ENCODE results near the gene GET4. TPM values are rescaled to one million over a fixed set of nuclear protein-coding genes. Genes with fewer than 3 reads are reported as not detected.
A peak's percentile ranks its signal among the peaks of the same experiment; 100 is the strongest.

GET4 gene
- total RNA-seq, 1 donor from 2014 or later: 4.2 TPM

DNA sequence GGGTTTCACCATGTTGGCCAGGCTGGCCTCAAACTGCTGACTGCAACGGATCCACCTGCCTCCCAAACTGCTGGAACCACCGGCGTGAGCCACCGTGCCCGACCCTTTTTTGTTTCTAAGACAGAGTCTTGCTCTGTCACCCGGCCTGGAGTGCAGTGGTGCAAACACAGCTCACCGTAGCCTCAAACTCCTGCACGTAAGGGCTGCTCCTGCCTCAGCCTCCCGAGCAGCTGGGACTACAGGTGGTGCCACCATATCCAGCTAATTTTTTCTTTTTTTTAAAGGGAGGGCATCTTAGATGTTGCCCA, 41.7 kb downstream of the GET4 start:
- H3K4me1 ChIP-seq: no peaks in the 10 kb centered on the region
- intact Hi-C loops (cut with DNase I): no loop called here
- no peaks in the 10 kb centered on the region for H3K9me3 ChIP-seq
- H3K4me3 ChIP-seq: no peak overlapping the region
- H3K27me3 ChIP-seq: no peaks in the 10 kb centered on the region
- peak in 1 of 2 donors; percentile 52 for DNase-seq (ENCODE audit: low spot score in 2 of 2)
- peaks cover 0 to 2% of the 10 kb centered on the region in 2 donors for H3K36me3 ChIP-seq
- no peak overlapping the region for H3K27ac ChIP-seq
- TF ChIP-seq, protein P1, sequence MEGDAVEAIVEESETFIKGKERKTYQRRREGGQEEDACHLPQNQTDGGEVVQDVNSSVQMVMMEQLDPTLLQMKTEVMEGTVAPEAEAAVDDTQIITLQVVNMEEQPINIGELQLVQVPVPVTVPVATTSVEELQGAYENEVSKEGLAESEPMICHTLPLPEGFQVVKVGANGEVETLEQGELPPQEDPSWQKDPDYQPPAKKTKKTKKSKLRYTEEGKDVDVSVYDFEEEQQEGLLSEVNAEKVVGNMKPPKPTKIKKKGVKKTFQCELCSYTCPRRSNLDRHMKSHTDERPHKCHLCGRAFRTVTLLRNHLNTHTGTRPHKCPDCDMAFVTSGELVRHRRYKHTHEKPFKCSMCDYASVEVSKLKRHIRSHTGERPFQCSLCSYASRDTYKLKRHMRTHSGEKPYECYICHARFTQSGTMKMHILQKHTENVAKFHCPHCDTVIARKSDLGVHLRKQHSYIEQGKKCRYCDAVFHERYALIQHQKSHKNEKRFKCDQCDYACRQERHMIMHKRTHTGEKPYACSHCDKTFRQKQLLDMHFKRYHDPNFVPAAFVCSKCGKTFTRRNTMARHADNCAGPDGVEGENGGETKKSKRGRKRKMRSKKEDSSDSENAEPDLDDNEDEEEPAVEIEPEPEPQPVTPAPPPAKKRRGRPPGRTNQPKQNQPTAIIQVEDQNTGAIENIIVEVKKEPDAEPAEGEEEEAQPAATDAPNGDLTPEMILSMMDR (IDR thresholded peaks at IDR 0.05): no peak

DNA sequence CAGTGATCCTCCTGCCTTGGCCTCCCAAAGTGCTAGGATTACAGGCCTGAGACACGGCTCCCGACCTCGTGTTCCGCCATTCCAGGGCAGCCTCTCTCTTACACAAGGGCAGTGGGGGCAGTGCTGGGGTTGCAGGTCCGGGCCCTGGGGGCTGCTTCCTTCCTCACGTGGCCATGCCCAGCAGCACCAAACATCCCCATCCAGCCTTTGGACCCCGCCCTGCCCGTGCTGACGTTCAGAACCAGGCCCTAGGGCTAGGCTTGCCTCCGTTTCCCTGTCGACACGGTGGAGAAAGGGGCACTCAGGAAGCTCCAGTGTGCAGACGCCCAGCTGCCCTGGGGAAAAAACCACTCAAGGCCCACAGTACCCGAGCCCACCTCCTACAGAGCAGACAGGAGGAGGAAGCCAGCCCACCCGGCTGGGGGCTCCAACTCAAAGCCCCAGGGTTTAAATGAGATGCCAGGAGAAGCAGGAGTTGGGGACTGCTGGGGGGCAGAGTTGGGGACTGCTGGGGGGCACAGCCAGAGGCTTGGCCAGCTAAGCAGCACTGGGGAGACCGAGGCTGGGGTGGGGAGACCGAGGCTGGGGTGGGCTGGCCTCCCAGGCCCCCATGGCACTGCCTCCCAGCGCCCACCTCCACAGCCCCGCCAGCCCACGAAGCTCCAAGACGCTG, 42.2 kb downstream of the GET4 start:
- no peaks in the 10 kb centered on the region for H3K4me1 ChIP-seq
- intact Hi-C loops (cut with DNase I): no loop called here
- no peak overlapping the region for H3K27ac ChIP-seq
- no peak overlapping the region for H3K4me3 ChIP-seq
- no peaks in the 10 kb centered on the region for H3K9me3 ChIP-seq
- peak; percentile 4 to 55 for DNase-seq (ENCODE audit: low spot score in 2 of 2)
- no peaks in the 10 kb centered on the region for H3K27me3 ChIP-seq
- TF ChIP-seq, protein P1 (IDR thresholded peaks at IDR 0.05): no peak
- H3K36me3 ChIP-seq: peaks cover 0 to 2% of the 10 kb centered on the region in 2 donors

DNA sequence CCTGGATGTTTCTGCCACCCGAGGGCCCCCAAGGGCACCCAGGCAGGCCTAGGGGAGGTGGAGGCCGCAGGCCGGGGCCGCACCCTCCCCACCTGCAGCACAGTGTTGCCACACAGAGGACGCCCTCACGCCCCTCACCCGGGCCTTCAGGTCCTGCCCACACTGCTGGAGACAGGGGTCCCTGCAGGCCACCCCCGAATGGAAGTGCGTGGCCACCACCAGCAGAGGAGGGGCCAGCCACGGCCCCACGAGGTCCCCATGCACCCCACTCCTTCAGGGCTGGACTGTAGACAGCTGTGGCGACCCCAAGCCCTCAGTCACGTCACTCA, 42.7 kb downstream of the GET4 start:
- H3K4me1 ChIP-seq: no peaks in the 10 kb centered on the region
- TF ChIP-seq, protein P1 (IDR thresholded peaks at IDR 0.05): no peak
- no peaks in the 10 kb centered on the region for H3K9me3 ChIP-seq
- H3K4me3 ChIP-seq: no peak overlapping the region
- intact Hi-C loops (cut with DNase I): no loop called here
- H3K27ac ChIP-seq: no peak overlapping the region
- no peaks in the 10 kb centered on the region for H3K27me3 ChIP-seq
- peaks cover 0 to 2% of the 10 kb centered on the region in 2 donors for H3K36me3 ChIP-seq
- no peak for DNase-seq (ENCODE audit: low spot score in 2 of 2)

DNA sequence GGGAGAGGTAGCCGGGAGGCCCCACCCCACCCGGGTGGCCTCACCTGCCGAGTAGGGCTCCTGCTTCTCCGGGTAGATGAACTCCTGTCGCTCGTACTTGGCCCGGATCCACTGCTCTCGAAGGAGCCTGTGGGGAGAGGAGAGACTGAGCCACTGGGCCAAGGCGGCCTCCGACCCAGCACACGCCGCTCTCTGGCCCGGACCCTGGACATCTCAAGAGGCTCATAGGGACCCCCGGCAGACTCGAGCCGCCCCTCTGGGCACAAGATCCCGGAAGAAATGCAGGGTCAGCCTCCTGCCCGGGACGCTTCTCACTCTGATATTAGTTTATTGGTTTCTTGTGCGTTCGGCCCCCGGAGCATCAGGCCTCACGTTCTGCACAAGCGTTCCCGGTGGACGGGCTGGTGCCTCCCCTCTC, 43.6 kb downstream of the GET4 start:
- Histone ChIP-seq H3K9me3 (no peaks in the 10 kb centered on the region), H3K4me3 (no peak overlapping the region), H3K4me1 (peaks cover 3% of the 10 kb centered on the region in 2 donors), H3K36me3 (peaks cover 0 to 2% of the 10 kb centered on the region in 2 donors), H3K27me3 (no peaks in the 10 kb centered on the region), H3K27ac (no peak overlapping the region)
- intact Hi-C loops (cut with DNase I): no loop called here
- TF ChIP-seq, protein P1 (IDR thresholded peaks at IDR 0.05): no peak
- DNase-seq (ENCODE audit: low spot score in 2 of 2): peak; percentile 1 to 52

DNA sequence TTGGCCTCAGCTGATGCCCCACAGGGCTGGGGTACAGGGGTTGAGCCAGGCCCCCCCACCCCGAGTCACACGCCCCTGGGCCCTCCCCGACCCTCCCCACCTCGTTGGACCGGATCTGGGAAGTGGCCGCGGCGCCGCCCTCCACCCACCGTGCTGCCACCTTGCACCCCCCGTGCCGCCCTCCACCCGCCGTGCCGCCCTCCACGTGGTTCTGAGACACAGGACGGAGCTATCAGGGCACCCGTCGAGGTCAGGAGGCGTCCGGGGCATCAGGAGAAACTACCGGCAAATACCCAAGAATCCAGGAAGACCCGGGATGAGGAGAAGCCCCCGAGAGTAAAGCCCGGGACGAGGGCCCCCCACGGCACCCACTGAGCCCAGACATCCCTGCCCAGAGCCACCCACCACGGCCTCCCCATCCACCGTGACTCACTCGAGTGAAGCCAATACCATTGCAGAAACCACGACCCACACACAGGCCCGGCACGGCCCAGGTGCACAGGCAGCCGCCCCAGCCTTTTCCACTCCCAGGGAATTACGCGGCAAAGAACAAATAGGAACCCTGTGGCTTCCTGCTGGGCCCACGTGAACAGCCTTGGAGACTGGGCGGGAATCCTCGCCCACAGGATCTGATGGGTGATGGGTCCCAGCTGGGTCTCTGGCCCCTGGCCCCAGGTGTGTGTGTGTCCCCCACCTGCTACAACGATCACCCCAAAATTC, 44.2 kb downstream of the GET4 start:
- Histone ChIP-seq H3K9me3 (no peaks in the 10 kb centered on the region), H3K36me3 (peaks cover 0 to 2% of the 10 kb centered on the region in 2 donors), H3K27me3 (no peaks in the 10 kb centered on the region), H3K27ac (no peak overlapping the region), H3K4me1 (peaks cover 3% of the 10 kb centered on the region in 2 donors), H3K4me3 (no peak overlapping the region)
- intact Hi-C loops (cut with DNase I): no loop called here
- DNase-seq (ENCODE audit: low spot score in 2 of 2): peak; percentile 4 to 62
- TF ChIP-seq, protein P1 (IDR thresholded peaks at IDR 0.05): no peak
